K562 (cell line): ENCODE measurements around the gene MAP2K3. TPM values are rescaled to one million over a fixed set of nuclear protein-coding genes. Genes with fewer than 3 reads are reported as not detected.

Source experiments
- BCOR ChIP-seq: fragments of 450-650 bp; IDR thresholded peaks from 2 replicates; pipeline ENCODE4 v1.6.1; 2016
- CBX5 ChIP-seq: IDR thresholded peaks from 2 replicates; pipeline ENCODE4 v1.6.1; 2014; ENCODE audit warnings: low read depth, borderline replicate concordance
- DEAF1 ChIP-seq: fragments of 450-650 bp; formaldehyde crosslinking; IDR thresholded peaks from 2 replicates; pipeline ENCODE4 v1.4.0; 2020; ENCODE audit warnings: mild to moderate bottlenecking, moderate library complexity
- SMARCE1 ChIP-seq: fragments of 450-650 bp; IDR thresholded peaks from 2 replicates; pipeline ENCODE4 v1.7.1; 2016; ENCODE audit warnings: mild to moderate bottlenecking
- TSHZ1 ChIP-seq: fragments of 250-450 bp; sonication (Bioruptor Pico); IDR thresholded peaks from 2 replicates; pipeline ENCODE4 v1.4.0; 2020; ENCODE audit warnings: mild to moderate bottlenecking, moderate library complexity
- U2AF1 ChIP-seq: fragments of 200-400 bp; formaldehyde crosslinking; optimal IDR thresholded peaks from 2 replicates; pipeline ENCODE3; 2017; ENCODE audit warnings: mild to moderate bottlenecking, low read depth, low read length, moderate library complexity
- ZBED1 ChIP-seq: IDR thresholded peaks from 2 replicates; pipeline ENCODE4 v1.6.1; 2014
- polyA plus RNA-seq, 8 experiments: library from polyadenylated mRNA; depleted of rRNA in 4 of 8; stranded (reverse) in 5 of 8; unstranded in 3 of 8; fragments of >200 nt; fragmentation: Nextera tagmentation in 2 of 8; fragmentation: Illumina TruSeq in 1 of 8; extraction: Ambion mirVana in 2 of 8; extraction: Trizol in 1 of 8; gene quantifications; 2 replicates each; pipeline versions ENCODE4 v1.2.1 to v1.2.3, GENCODE V29; 2011 to 2014; ENCODE audit warnings: inconsistent platforms in 1 of 8, missing spikeins in 1 of 8
- total RNA-seq, 7 experiments: library from RNA; depleted of rRNA in 6 of 7; stranded (reverse); fragments of >200 nt in 6 of 7; fragmentation: Illumina TruSeq in 2 of 7; extraction: Trizol in 2 of 7; gene quantifications; 2 replicates each; pipeline versions ENCODE4 v1.2.1 to v1.2.3, GENCODE V29; 2011 to 2021; ENCODE audit warnings: low replicate concordance in 1 of 7

Gene MAP2K3
- total and polyA plus RNA-seq, 9 of the 15 experiments (the other 6 are each of a cell fraction or from before 2014, with no cell fraction given): 0.18 to 14.8 (median 3.5) TPM

- TF ChIP-seq TSHZ1 (CRISPR knock-in tag) (no peak), CBX5 (no peak), BCOR (peak; percentile 43; the same call in 1 of the 2 replicates), SMARCE1 (no peak), U2AF1 (no peak), DEAF1 (CRISPR knock-in tag) (no peak), ZBED1 (no peak)
These were observed 15.8 kb upstream of the MAP2K3 start (continued) for GRCh38 chr17:21268596-21269188.
